ENCODE data around the gene ERFL.

DNA sequence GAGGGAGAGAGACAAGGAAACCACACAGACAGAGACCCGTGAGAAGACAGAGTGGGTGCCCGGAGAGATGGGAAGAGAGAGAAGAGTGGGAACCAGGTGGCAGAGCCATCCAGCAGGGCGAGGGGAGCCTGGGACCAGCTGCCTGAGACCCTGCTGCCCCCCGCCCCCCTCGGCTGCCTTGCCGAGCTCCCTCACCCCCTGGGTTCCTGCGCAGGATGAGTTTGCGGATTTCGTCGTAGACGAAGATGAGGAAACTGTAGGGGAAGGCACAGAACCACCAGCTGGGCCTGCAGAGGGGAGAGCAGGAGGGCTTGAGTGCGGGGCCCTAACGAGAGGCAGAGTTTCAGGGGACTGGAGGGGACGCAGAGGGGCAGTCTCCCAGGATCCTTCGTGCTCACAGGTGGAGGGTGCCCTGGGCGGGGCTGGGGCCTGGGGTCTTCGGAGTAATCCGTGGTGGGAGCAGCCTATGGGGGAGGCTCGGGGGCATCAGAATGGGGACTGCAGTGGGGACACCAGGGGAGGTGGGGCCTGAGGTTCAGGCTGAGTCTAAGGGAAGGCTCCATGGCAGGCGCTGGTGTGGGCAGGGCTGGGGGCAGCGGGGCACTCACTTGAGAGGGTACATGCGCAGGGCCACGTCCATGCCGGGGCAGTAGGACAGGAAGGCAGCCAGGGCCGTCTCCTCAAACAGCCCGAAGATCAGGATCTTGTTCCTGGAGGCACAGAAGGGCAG is 39.0 kb upstream of the ERFL start:
- TF ChIP-seq, protein P1, sequence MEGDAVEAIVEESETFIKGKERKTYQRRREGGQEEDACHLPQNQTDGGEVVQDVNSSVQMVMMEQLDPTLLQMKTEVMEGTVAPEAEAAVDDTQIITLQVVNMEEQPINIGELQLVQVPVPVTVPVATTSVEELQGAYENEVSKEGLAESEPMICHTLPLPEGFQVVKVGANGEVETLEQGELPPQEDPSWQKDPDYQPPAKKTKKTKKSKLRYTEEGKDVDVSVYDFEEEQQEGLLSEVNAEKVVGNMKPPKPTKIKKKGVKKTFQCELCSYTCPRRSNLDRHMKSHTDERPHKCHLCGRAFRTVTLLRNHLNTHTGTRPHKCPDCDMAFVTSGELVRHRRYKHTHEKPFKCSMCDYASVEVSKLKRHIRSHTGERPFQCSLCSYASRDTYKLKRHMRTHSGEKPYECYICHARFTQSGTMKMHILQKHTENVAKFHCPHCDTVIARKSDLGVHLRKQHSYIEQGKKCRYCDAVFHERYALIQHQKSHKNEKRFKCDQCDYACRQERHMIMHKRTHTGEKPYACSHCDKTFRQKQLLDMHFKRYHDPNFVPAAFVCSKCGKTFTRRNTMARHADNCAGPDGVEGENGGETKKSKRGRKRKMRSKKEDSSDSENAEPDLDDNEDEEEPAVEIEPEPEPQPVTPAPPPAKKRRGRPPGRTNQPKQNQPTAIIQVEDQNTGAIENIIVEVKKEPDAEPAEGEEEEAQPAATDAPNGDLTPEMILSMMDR (conservative IDR thresholded peaks at IDR 0.05), result no peak
- no peak for TF ChIP-seq ZFX (IDR thresholded peaks at IDR 0.05)
